ENCODE results near the gene RECQL5.

Gene RECQL5

DNA sequence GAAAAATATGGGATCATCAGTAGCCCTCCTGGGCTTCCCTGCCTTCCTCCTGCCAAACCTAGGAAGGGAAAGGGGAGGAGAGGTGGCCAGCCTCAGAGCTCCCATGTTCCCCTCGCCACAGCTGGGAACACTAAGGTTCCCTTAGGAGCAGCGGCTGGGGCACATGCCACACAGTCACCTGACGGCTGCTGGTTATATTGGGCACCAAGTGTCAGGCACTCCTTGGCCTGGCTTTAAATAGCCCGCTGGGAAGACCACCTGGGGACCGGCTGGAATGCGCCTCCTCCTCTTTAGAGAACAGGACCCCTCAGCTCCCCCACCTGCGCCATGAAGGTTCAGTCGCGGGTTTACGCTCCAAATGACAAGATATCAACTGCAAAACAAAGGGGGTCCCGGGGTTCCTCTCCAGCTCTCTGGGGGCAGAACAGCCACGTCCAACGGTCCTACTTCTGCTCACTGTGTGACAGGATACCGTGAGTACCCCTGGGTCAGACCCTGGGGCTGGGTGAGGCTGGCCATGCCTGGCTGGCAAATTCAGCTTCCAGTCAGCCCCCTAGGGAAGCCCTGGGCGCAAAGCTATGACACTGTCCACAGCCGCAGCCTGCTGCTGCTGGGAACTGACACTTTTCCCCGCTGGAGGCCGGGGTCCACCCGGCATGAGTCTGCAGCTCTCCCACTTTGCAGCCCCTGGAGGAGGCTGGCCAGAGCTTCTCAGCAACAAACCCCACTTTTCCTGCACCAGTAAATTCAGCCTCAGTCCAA lies 30.4 kb downstream of the RECQL5 start:
- no peaks in the 10 kb centered on the region for H3K79me2 ChIP-seq (ENCODE audit: insufficient read depth, low read length)
- peaks cover 12% of the 10 kb centered on the region for H3K4me1 ChIP-seq (ENCODE audit: insufficient read depth, low read length)
- peaks cover 9% of the 10 kb centered on the region for H3K36me3 ChIP-seq (ENCODE audit: insufficient read depth, low read length)
- H3K9ac ChIP-seq (ENCODE audit: low read depth, low read length), result no peak overlapping the region
- H2AFZ ChIP-seq (ENCODE audit: low read depth, low read length), result no peak overlapping the region
- no peak overlapping the region for H3K4me3 ChIP-seq (ENCODE audit: low read depth in 1 of 2, low read length in 2 of 2)
- no peak overlapping the region for H3K4me2 ChIP-seq (ENCODE audit: insufficient read depth, low read length)
- H3K9me3 ChIP-seq (ENCODE audit: insufficient read depth, low read length, severe bottlenecking), result no peaks in the 10 kb centered on the region
- no peak overlapping the region for H3K27ac ChIP-seq (ENCODE audit: low read length)
- H4K20me1 ChIP-seq (ENCODE audit: insufficient read depth, low read length), result peaks cover 25% of the 10 kb centered on the region
- ATAC-seq (ENCODE audit: insufficient read depth, low read depth), result no peak
- TF ChIP-seq, protein P1, sequence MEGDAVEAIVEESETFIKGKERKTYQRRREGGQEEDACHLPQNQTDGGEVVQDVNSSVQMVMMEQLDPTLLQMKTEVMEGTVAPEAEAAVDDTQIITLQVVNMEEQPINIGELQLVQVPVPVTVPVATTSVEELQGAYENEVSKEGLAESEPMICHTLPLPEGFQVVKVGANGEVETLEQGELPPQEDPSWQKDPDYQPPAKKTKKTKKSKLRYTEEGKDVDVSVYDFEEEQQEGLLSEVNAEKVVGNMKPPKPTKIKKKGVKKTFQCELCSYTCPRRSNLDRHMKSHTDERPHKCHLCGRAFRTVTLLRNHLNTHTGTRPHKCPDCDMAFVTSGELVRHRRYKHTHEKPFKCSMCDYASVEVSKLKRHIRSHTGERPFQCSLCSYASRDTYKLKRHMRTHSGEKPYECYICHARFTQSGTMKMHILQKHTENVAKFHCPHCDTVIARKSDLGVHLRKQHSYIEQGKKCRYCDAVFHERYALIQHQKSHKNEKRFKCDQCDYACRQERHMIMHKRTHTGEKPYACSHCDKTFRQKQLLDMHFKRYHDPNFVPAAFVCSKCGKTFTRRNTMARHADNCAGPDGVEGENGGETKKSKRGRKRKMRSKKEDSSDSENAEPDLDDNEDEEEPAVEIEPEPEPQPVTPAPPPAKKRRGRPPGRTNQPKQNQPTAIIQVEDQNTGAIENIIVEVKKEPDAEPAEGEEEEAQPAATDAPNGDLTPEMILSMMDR (IDR thresholded peaks at IDR 0.05; ENCODE audit: borderline replicate concordance, extremely low read depth, low read length, poor library complexity, severe bottlenecking), result no peak
- no peak for TF ChIP-seq EZH2 (IDR thresholded peaks at IDR 0.05; ENCODE audit: borderline replicate concordance, low read depth, low read length, severe bottlenecking)
- no peaks in the 10 kb centered on the region for H3K27me3 ChIP-seq (ENCODE audit: insufficient read depth, low read length, poor library complexity)
- DNase-seq, result no peak

DNA sequence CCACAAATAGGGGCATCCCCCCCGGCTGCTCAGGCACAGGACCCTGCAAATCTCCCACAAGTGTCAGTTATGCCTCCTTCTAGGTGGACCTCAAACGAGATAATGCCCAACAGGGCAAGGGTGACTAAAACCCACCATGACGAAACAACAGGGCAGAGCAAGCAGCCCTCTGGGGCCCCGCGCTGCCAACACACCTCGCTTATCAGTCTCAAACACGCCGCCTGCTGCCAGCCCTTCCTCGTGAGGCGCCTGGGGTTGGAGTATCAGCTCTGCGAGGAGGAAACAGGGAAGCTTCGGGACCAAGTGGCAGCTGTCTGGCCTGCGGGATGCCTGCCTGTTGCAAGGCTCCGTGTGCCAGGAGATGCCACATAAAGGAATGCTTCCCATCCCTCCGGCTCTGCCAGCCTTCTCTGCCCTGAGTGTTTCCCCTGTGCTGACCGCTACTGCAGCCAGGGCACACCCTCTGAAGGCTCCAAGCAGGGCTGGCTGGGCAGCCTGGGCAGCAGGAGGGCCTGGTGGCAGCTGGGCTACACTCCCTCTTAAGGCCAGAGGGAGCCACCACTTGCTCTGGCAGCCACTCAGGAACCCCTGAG lies 31.2 kb downstream of the RECQL5 start:
- TF ChIP-seq, protein P1 (IDR thresholded peaks at IDR 0.05; ENCODE audit: borderline replicate concordance, extremely low read depth, low read length, poor library complexity, severe bottlenecking), result no peak
- TF ChIP-seq EZH2 (IDR thresholded peaks at IDR 0.05; ENCODE audit: borderline replicate concordance, low read depth, low read length, severe bottlenecking), result no peak
- Histone ChIP-seq H4K20me1 (ENCODE audit: insufficient read depth, low read length) (peaks cover 25% of the 10 kb centered on the region), H3K4me1 (ENCODE audit: insufficient read depth, low read length) (peaks cover 12% of the 10 kb centered on the region), H3K36me3 (ENCODE audit: insufficient read depth, low read length) (peaks cover 13% of the 10 kb centered on the region), H3K4me2 (ENCODE audit: insufficient read depth, low read length) (no peak overlapping the region), H3K79me2 (ENCODE audit: insufficient read depth, low read length) (no peaks in the 10 kb centered on the region), H3K9ac (ENCODE audit: low read depth, low read length) (no peak overlapping the region), H3K27ac (ENCODE audit: low read length) (no peak overlapping the region), H3K4me3 (ENCODE audit: low read depth in 1 of 2, low read length in 2 of 2) (no peak overlapping the region), H2AFZ (ENCODE audit: low read depth, low read length) (no peak overlapping the region), H3K27me3 (ENCODE audit: insufficient read depth, low read length, poor library complexity) (no peaks in the 10 kb centered on the region), H3K9me3 (ENCODE audit: insufficient read depth, low read length, severe bottlenecking) (no peaks in the 10 kb centered on the region)
- DNase-seq, result no peak
- no peak for ATAC-seq (ENCODE audit: insufficient read depth, low read depth)

DNA sequence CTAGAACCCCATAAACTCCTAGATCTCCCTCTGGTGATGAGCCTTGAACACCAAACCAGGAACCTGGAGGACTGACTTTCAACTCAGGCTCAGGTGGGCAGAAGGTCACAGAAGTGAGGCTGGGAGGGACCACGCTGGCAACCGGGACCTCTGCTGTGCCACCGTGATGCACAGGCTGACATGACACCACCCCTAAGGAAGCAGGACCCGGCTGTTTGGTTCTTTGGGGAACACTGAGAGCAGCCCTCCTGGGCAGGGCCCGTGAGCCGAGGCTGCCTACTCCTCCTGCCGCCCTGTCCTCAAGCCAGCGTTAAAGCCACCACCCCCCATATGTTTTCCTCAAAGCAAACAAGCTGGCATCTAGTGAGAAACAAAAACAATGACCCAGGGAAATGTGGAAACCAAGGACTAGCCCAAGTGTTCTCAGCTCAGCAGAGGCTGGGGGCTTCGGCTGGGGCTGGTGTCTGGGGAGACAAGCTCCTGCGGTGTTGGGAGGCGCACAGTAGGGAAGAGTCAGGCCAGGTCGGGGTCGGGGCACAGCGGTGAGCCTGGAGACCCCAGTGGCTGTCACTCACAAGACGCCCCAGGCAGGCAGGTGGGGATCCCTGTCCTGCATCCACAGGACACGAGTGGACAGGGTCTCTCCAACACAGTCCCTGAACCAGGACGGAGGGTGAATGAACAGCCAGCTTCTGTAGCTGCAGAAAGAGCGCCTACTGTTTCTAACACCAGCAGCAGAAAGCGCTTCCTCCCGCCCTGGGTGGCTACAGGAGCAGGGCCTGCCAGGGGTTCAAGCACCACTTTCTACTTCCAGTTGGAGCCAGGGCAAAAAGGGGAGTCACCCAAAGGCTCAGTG lies 32.0 kb downstream of the RECQL5 start:
- Histone ChIP-seq H2AFZ (ENCODE audit: low read depth, low read length) (no peak overlapping the region), H3K27ac (ENCODE audit: low read length) (no peak overlapping the region), H3K79me2 (ENCODE audit: insufficient read depth, low read length) (no peaks in the 10 kb centered on the region), H3K27me3 (ENCODE audit: insufficient read depth, low read length, poor library complexity) (no peaks in the 10 kb centered on the region), H4K20me1 (ENCODE audit: insufficient read depth, low read length) (peaks cover 25% of the 10 kb centered on the region), H3K4me3 (ENCODE audit: low read depth in 1 of 2, low read length in 2 of 2) (no peak overlapping the region), H3K4me2 (ENCODE audit: insufficient read depth, low read length) (no peak overlapping the region), H3K9ac (ENCODE audit: low read depth, low read length) (no peak overlapping the region), H3K36me3 (ENCODE audit: insufficient read depth, low read length) (peaks cover 16% of the 10 kb centered on the region), H3K9me3 (ENCODE audit: insufficient read depth, low read length, severe bottlenecking) (no peaks in the 10 kb centered on the region), H3K4me1 (ENCODE audit: insufficient read depth, low read length) (peaks cover 12% of the 10 kb centered on the region)
- no peak for DNase-seq
- TF ChIP-seq EZH2 (IDR thresholded peaks at IDR 0.05; ENCODE audit: borderline replicate concordance, low read depth, low read length, severe bottlenecking), result no peak
- TF ChIP-seq, protein P1 (IDR thresholded peaks at IDR 0.05; ENCODE audit: borderline replicate concordance, extremely low read depth, low read length, poor library complexity, severe bottlenecking), result no peak
- no peak for ATAC-seq (ENCODE audit: insufficient read depth, low read depth)
